Mucosa of gallbladder (tissue), 1 donor: ENCODE results near the gene CACNB4. TPM values are rescaled to one million over a fixed set of nuclear protein-coding genes. Genes with fewer than 3 reads are reported as not detected.

Source experiments
- DNase-seq: peaks from one replicate; pipeline ENCODE4 v3.0.0-alpha.2; 2020; ENCODE audit warnings: low spot score
- total RNA-seq: library from RNA; stranded (reverse); gene quantifications from one replicate; pipeline ENCODE4 v1.2.1, GENCODE V29; 2021
- donor health status: DM: no; HTN: no; CAD: no.

The CACNB4 gene
- total RNA-seq, 1 donor from 2014 or later, result 1.8 TPM

- DNase-seq, result no peak
Measured at GRCh38 chr2:151975460-151976414, 123.1 kb downstream of the CACNB4 start.

- no peak for DNase-seq
Measured at GRCh38 chr2:151974988-151975387, 123.9 kb downstream of the CACNB4 start.

DNA sequence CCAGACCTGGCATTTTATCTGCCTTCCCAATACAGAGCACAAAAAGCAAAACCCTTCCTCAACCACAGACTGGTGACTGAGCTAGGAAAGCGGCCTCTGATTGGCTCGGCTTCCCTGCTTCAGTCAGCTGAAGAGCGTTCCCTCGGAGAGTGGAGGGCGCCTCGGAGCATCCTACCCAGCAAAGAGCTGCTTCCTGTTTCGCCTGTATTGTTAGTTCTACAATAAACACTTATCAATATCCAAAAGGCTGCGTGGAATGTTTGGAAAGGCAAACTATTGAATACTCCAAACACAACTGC, 125.0 kb downstream of the CACNB4 start:
- peak; percentile 21 for DNase-seq

DNA sequence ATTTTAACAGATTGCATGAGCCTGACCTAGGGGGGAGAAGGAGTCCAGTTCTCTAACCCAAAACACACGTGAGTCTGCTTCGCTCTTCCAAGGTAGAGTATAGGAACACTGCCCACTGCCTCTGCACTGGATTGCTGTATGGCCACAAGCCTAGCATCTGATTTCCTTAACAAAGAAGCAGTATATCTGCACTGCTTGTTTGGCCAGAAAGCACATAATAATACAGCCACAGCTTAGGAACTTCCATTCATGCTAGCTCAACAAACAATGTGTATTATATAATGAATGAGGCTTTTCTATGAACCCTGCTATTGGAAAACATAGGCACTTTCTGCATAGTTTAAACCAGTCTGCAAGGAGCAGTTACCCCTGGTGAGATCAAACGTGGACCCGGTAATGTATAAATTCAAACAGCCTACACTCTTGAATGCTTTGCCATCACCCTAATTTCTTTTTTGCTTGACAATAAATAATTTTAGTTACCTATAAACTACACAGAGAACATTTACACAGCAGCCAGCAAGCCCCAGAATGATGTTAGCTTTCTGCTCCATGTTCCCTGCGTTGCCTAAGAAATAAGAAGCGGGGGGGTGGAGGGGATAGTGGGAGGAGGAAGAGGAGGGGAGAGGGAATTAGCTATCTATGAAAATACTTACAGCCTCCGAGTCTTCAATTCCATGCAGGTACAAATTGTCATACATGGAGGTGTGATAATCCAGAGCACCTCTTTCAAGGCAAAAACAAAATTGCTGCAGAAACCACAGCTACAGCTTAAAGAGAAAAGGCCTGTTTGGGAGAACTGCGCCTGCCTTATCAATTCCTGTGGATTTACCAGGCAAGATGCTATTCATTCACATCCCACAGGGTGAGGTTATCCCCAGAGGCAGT, 125.6 kb downstream of the CACNB4 start:
- no peak for DNase-seq

DNA sequence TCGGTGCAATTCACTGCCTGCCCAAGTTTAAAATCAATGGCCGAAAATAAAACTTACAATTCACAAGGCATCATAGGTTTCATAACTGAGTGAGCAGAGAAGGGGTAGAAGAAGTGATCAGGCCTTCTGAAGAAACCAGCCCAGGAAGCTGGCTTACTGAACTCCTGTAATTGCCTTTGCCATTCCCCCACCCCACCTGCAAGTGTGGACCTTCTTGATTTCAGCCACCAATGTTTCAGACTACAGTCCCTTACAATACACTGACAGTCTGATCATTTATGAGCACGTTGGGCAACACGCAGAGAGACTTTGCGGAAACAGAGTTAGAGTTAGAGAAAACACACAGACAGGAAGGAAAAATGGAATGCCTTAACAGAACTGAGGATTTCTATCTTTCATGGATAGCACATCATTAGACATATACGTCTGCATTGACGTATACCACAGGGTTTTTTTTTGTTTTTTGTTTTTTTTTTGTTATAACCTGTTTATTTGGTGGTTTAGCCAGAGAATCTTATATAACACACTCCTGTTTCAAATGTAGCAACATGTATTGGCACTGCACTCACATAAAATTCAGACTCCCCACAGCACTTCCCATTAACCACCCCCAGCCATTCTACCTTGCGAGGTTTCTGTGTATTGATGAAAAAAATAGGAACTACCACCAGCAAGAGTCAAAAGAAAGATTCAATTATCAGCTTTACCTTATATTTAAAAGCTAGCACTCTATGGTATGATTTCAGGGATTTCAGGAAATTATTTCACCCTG, 126.4 kb downstream of the CACNB4 start:
- DNase-seq, result no peak

DNA sequence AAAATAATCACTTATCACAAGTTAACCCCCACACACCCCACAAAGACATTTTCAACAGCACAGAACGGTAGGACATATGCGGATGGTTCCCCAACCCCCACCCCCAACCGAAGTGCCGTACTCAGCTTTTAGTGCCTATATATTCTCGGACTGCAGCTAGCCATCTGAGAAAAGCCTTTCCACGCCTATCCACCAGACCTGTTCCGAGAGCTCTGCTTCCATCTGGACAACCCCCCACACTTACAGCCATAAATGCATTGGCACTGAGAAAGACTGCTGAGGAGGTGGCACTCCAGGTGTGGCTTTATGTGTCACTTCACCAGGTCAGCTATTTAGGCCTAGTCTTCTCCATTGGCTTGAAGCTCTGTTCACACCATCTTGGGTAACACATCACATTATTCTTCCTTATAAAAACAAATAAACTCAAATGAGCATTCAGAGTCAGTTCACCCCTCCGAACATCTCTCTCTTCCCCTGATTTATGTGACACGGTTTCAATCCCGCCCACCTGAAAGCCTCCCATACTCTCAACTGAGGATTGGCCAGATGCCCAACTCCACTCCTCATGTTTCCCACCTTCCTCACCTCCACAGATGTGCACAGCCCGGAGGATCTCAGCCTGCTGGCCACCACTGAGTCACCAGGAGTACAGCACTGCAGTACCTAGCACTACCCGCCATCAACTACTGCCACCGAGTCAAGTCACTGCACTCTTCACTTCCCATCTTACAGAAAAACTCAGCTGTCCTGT, 127.4 kb downstream of the CACNB4 start:
- no peak for DNase-seq

DNA sequence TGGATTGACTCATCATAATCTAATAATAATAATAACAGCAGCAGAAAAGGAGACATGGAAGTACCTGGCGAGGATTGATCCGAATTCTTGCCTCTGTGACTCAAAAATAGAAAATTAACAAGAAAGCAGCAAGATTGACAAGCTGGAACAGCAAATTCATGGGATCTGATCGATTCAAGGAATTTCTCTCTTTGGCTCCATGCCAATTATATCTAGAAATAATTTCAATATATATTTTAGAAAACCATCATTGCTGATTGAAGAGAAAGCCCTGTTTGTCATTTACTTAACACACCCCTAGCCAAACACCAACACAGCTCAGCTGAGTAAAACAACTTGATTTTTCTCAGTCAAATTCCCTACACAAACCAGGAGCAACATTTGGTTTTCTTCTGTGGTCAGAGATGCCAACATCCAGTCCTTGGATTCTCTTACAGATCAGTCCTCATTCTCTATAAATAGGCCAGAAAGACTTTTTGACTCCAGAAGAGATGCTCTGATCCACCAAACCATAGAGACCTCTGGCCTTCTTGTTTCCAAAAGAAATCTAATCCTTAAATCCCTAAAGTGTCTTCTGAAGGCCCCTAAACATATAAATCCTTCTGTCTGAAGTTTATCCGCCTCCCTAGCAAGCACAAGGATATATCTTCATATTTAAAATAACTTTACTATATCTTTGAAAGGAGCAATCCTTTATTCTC, 129.9 kb downstream of the CACNB4 start:
- no peak for DNase-seq

DNA sequence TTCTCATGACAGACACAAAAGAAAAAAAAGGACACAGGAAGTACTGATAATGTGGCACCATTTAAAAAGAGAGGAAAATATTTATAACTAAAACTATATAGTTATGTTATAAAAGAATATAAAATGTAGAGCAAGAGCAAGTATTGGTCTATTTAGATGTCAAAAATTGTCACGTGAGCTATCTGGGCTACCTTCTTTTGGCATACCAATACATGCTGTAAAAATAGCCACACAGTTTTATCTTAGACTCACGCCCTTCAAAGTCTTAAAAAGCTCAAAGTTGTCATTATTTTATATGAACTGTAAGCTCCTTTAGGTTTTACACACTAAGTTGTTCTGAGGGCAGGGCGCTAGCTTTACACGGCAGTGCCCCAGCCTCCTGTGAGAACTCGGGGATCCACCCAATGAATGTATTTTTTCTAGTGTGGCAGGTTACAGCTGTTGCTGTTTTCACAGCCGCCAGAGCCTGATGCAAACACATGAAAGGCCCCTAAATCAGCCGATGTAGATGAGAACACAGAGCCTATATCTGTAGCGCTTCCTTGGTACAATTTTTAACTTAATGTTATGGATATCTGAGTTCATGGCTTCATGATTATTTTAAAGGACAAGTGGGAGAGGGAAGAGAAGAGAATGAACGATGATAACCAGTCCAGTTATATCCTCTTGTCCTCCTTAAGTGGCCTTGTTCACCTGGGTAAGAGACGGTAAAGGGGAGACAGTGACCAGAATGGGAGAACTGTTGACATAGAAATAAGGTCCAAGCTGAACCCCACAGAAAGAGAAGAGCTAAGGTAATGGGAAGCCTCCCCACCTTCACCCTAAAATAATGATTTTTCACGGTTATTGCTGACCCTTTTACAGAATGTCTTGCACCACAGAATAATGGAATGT, 130.8 kb downstream of the CACNB4 start:
- DNase-seq, result no peak

- no peak for DNase-seq
Measured at GRCh38 chr2:151965884-151966283, 133.0 kb downstream of the CACNB4 start.

GRCh38 chr2:151961558-151961957, 137.3 kb downstream of the CACNB4 start:
- no peak for DNase-seq

DNA sequence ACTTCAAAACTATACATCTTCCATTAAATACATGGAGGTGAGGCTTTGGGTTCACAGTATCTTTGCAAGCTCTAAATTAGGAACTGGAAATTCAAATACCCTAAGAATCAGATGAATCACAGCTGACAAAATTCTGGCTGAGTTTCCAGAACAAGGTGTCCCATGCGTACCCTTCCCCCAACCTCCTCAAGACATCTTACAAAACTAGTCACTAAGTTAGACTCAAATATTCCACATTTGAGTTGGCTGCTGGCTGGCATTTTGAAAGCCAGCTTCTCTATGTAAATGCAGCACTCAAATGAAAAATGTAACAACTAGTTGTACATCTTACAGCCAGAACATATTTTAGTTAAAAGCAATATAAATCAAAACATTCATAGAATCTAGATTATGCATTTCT, 139.6 kb downstream of the CACNB4 start:
- no peak for DNase-seq

- DNase-seq, result no peak
Measured at GRCh38 chr2:151953467-151953866, 145.4 kb downstream of the CACNB4 start.

DNA sequence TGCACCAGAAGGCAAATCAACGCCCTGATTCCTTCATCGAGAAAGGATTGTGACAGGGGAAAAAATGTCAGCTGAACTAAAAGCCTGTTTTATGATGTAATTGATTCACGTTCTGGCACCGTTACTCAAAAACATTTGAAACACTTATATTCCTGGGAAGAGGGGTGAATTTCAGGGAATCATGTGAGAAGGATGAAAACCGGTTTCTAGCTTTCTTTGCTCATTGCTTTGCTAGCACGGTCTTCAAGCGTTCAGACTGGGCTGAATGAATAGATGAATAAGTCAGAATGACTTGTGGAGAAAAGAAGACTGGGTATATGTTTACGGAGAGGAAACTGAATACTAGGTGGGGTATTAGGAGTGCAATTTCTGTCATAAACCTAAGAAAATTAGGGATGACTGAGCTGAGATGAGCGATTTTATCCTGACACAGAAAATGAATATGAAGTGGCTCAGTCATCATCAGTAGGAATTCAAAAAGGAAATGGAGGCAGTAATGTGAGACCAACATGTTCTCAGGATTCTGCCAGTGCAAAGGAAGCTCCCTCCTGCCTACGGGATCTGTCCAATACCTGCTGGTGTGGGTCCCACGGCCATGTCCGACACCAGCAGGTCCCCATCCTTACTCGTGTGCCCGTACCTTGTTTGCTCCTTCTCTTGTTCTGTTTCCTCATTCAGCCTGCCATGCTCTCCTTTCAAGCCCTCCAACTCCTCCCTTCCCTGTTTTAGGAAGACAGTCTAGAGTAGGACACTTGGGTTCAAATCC, 146.0 kb downstream of the CACNB4 start:
- DNase-seq, result no peak

DNA sequence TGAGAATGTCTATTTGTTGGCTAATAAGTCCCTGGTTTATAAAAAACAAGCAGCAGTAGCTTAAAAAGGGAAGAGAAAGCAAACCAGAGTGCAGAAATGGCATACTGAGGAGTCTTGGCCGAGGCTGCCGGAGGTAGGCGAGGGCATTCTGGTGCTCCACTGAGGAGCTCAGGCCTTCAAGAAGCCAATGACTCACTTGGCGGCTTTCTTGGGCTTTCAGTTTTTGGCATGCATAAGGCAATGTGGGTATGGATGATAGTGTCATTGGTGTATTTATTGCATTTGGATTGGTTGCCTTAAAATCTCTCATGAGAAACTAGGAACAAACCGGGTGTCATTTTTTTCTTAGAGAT, 151.1 kb downstream of the CACNB4 start:
- no peak for DNase-seq

GRCh38 chr2:151946899-151947812, 151.7 kb downstream of the CACNB4 start:
- DNase-seq, result peak; percentile 12

GRCh38 chr2:151946250-151946884, 152.5 kb downstream of the CACNB4 start:
- DNase-seq, result no peak

- no peak for DNase-seq
Measured at GRCh38 chr2:151945602-151946001, 153.2 kb downstream of the CACNB4 start.
